ENCODE measurements around the gene TPM4. TPM values are rescaled to one million over a fixed set of nuclear protein-coding genes. Genes with fewer than 3 reads are reported as not detected.

TPM4 gene
- total and polyA plus RNA-seq, 2 of the 13 experiments (the other 11 are each of a cell fraction or from before 2014, with no cell fraction given): 180 to 188 TPM

DNA sequence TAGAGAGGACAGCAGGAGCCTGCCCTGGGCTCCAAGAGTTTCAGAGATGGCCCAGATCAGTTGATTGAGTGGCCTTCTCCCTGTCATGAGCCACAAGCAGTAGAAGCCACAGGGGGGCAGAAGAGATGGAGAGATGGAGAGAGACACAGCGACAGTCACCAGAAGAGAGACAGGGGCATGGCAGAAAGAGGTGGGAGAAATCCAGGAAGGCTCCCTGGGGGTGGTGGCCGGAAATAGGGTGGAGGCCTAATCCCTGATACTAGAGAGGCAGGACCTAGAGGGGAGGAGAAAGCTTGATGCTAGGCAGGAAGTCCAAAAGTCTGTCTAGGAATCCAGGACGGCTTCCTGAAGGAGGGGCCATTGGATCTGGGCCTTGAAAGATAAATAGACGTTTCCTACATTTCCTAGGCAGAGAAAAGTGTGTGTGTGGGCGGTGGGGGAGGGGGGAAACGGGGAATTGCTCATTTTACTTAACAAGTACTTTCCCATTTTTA lies 9.6 kb upstream of the TPM4 start (continued):
- no peak for TF ChIP-seq EEA1 (CRISPR knock-in tag; IDR thresholded peaks at IDR 0.05; ENCODE audit: borderline replicate concordance)
- TF ChIP-seq ISX (CRISPR knock-in tag; conservative IDR thresholded peaks at IDR 0.05): no peak
- TF ChIP-seq MED8 (CRISPR knock-in tag; IDR thresholded peaks at IDR 0.05; ENCODE audit: insufficient replicate concordance): no peak
- TF ChIP-seq, protein P1, sequence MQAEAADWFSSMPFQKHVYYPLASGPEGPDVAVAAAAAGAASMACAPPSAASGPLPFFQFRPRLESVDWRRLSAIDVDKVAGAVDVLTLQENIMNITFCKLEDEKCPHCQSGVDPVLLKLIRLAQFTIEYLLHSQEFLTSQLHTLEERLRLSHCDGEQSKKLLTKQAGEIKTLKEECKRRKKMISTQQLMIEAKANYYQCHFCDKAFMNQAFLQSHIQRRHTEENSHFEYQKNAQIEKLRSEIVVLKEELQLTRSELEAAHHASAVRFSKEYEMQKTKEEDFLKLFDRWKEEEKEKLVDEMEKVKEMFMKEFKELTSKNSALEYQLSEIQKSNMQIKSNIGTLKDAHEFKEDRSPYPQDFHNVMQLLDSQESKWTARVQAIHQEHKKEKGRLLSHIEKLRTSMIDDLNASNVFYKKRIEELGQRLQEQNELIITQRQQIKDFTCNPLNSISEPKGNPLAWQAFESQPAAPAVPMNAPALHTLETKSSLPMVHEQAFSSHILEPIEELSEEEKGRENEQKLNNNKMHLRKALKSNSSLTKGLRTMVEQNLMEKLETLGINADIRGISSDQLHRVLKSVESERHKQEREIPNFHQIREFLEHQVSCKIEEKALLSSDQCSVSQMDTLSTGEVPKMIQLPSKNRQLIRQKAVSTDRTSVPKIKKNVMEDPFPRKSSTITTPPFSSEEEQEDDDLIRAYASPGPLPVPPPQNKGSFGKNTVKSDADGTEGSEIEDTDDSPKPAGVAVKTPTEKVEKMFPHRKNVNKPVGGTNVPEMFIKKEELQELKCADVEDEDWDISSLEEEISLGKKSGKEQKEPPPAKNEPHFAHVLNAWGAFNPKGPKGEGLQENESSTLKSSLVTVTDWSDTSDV (CRISPR knock-in tag; IDR thresholded peaks at IDR 0.05): no peak
- TF ChIP-seq HMG20B (CRISPR knock-in tag; conservative IDR thresholded peaks at IDR 0.05): no peak
- TF ChIP-seq MATR3 (CRISPR knock-in tag; IDR thresholded peaks at IDR 0.05): no peak
- no peak for TF ChIP-seq ZNF33A (CRISPR knock-in tag; IDR thresholded peaks at IDR 0.05; ENCODE audit: borderline replicate concordance)
- no peak for TF ChIP-seq MIXL1 (CRISPR knock-in tag; IDR thresholded peaks at IDR 0.05)
- TF ChIP-seq ZNF543 (CRISPR knock-in tag; IDR thresholded peaks at IDR 0.05): no peak
- TF ChIP-seq, protein P2, sequence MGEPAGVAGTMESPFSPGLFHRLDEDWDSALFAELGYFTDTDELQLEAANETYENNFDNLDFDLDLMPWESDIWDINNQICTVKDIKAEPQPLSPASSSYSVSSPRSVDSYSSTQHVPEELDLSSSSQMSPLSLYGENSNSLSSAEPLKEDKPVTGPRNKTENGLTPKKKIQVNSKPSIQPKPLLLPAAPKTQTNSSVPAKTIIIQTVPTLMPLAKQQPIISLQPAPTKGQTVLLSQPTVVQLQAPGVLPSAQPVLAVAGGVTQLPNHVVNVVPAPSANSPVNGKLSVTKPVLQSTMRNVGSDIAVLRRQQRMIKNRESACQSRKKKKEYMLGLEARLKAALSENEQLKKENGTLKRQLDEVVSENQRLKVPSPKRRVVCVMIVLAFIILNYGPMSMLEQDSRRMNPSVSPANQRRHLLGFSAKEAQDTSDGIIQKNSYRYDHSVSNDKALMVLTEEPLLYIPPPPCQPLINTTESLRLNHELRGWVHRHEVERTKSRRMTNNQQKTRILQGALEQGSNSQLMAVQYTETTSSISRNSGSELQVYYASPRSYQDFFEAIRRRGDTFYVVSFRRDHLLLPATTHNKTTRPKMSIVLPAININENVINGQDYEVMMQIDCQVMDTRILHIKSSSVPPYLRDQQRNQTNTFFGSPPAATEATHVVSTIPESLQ (CRISPR knock-in tag; conservative IDR thresholded peaks at IDR 0.05): no peak
- no peak for TF ChIP-seq ZFP36L1 (CRISPR knock-in tag; IDR thresholded peaks at IDR 0.05)
- peak; percentile 50; the same call in 1 of the 2 replicates for TF ChIP-seq KDM2A (CRISPR knock-in tag; IDR thresholded peaks at IDR 0.05; ENCODE audit: borderline replicate concordance, low read depth)
- TF ChIP-seq GTF3A (CRISPR knock-in tag; conservative IDR thresholded peaks at IDR 0.05): no peak
- no peak for TF ChIP-seq KDM5B (CRISPR knock-in tag; IDR thresholded peaks at IDR 0.05; ENCODE audit: borderline replicate concordance)
- no peak for TF ChIP-seq ZNF570 (CRISPR knock-in tag; IDR thresholded peaks at IDR 0.05; ENCODE audit: borderline replicate concordance)
- TF ChIP-seq, protein P3, sequence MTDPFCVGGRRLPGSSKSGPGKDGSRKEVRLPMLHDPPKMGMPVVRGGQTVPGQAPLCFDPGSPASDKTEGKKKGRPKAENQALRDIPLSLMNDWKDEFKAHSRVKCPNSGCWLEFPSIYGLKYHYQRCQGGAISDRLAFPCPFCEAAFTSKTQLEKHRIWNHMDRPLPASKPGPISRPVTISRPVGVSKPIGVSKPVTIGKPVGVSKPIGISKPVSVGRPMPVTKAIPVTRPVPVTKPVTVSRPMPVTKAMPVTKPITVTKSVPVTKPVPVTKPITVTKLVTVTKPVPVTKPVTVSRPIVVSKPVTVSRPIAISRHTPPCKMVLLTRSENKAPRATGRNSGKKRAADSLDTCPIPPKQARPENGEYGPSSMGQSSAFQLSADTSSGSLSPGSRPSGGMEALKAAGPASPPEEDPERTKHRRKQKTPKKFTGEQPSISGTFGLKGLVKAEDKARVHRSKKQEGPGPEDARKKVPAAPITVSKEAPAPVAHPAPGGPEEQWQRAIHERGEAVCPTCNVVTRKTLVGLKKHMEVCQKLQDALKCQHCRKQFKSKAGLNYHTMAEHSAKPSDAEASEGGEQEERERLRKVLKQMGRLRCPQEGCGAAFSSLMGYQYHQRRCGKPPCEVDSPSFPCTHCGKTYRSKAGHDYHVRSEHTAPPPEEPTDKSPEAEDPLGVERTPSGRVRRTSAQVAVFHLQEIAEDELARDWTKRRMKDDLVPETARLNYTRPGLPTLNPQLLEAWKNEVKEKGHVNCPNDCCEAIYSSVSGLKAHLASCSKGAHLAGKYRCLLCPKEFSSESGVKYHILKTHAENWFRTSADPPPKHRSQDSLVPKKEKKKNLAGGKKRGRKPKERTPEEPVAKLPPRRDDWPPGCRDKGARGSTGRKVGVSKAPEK (CRISPR knock-in tag; IDR thresholded peaks at IDR 0.05; ENCODE audit: borderline replicate concordance): no peak
- 0 out of 4 replicates have a peak, but pooled peaks of 1 of the 2 experiments have one; percentile 50 for TF ChIP-seq KLF16 (CRISPR knock-in tag; IDR thresholded peaks at IDR 0.05)
- no peak for TF ChIP-seq ZSCAN25 (CRISPR knock-in tag; IDR thresholded peaks at IDR 0.05)

Data from HepG2 (cell line).